ENCODE measurements around the gene CNTNAP3B. TPM values are rescaled to one million over a fixed set of nuclear protein-coding genes. Genes with fewer than 3 reads are reported as not detected.
"Not testable (repeated sequence)": the region's sequence is repeated elsewhere in the genome, so short reads cannot be mapped to it uniquely, and the experiment has no call there.

The CNTNAP3B gene
- total RNA-seq, 2 donors from 2014 or later = 30.2 to 94.8 TPM

DNA sequence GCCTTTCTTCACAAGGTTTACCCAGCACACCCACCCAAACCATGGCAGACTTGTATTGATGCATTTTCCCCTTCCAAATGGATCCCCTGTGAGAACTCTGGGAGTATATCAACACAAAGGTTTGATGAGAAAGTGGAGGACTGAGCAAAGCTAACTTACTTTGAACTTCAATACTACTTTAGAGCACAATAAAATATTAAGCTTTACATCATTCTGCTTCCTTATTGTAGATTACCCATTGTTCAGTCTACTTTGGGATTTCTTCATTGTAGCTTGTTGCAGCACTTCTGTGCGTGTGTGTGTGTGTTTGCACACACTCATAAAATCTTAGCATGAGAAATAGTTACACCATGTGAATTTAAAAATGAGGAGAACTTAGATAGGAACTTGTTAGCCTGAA, 75.4 kb downstream of the CNTNAP3B start:
- not testable (repeated sequence) for H3K36me3 ChIP-seq; DNase-seq (ENCODE audit: low spot score); ATAC-seq (ENCODE audit: insufficient number of reproducible peaks, low FRiP score, low read depth); H3K27ac ChIP-seq; H3K27me3 ChIP-seq (replicated peaks; ENCODE audit: insufficient read depth); H3K4me3 ChIP-seq; H3K4me1 ChIP-seq (ENCODE audit: control insufficient read depth in 1 of 2, low read depth in 2 of 2); H3K9me3 ChIP-seq

DNA sequence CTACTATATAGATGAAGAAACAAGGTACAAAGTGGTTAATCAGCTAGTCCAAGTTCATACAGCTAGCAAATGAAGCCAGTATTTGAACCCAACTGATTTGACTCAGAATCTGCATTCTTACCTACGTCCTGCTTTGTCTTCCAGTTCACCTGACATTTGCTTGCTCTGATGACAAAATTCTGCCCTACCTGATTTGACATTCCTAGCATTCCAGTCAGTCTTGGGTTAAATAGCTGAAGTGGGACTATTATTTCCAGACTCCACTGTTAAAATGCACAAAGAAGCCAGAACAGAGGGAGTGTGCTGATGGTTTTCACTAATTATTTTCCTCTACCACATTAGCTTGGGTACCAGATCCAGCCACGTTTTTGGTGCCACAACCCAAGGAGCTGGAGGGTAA, 78.5 kb downstream of the CNTNAP3B start:
- H3K9me3 ChIP-seq; H3K4me3 ChIP-seq; H3K36me3 ChIP-seq; H3K27me3 ChIP-seq (replicated peaks; ENCODE audit: insufficient read depth); H3K27ac ChIP-seq; H3K4me1 ChIP-seq (ENCODE audit: control insufficient read depth in 1 of 2, low read depth in 2 of 2); ATAC-seq (ENCODE audit: insufficient number of reproducible peaks, low FRiP score, low read depth); DNase-seq (ENCODE audit: low spot score): not testable (repeated sequence)

DNA sequence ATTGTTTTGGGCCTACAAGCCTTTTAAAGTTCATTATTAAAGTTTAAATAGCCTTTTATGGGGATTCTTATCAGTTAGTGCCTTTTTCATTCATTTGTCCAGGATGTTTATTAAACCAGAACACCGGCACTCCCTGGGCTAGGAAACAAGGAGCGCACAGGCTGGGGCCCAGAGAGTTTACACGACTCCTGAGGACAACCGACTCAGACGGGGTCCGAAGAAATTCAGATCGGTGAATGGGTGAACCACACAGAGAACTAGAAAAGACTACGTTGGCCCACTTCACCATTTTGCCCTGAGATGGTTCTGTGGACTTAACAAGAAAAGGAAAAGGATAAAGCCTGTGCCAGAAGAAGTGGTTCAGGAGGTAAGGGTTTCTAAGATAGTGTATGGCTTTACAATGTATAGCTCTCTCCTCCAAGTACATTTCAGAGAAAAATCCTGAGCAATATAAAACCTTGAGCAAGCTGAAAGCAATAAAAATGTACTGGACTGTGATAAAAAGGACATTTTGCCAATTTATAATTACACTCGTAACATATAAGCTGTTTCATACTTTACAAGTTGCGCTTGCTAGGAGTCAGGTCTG, 84.7 kb downstream of the CNTNAP3B start:
- H3K9me3 ChIP-seq; H3K4me1 ChIP-seq (ENCODE audit: control insufficient read depth in 1 of 2, low read depth in 2 of 2); ATAC-seq (ENCODE audit: insufficient number of reproducible peaks, low FRiP score, low read depth); H3K27ac ChIP-seq; H3K4me3 ChIP-seq; H3K27me3 ChIP-seq (replicated peaks; ENCODE audit: insufficient read depth); H3K36me3 ChIP-seq; DNase-seq (ENCODE audit: low spot score): not testable (repeated sequence)

DNA sequence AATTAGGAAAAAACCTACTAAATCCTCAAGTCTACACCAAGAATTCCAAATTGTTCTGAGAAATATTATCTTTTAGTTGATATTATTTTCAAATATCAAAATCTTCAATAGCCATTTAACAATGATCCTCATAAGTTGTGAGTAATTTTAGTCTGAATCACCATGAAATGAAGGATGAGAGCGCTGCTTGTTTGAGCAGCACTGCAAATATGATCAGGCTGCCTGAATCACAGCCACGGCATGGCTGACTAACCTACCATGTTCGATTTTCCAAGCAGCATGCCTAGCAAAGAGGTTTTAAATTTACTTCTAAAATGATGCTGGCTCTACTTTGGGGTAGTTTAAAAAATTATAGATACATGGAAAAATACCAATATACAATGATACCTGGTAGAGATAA, 95.7 kb downstream of the CNTNAP3B start:
- not testable (repeated sequence) for DNase-seq (ENCODE audit: low spot score); H3K4me3 ChIP-seq; H3K36me3 ChIP-seq; H3K27ac ChIP-seq; H3K27me3 ChIP-seq (replicated peaks; ENCODE audit: insufficient read depth); H3K4me1 ChIP-seq (ENCODE audit: control insufficient read depth in 1 of 2, low read depth in 2 of 2); H3K9me3 ChIP-seq; ATAC-seq (ENCODE audit: insufficient number of reproducible peaks, low FRiP score, low read depth)

DNA sequence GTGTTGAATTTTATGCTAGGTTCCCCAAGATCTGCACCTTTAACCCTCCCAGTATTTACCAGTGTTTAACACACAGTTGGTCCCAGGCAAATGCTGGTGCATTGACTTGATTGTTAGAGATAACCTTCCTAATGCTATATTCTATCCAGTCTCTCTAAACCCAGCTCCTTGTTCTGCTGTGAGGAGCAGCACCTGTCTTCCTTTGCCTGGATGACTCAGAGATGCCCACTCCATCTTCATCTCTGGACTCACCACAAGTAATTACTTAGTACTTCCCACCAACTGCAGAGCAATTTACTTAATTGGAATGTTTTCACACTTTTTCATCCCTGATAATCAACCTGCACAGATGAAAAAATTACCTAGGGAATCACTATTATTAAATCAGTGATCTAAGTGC, 108.6 kb downstream of the CNTNAP3B start:
- DNase-seq (ENCODE audit: low spot score); H3K27ac ChIP-seq; H3K36me3 ChIP-seq; H3K4me1 ChIP-seq (ENCODE audit: control insufficient read depth in 1 of 2, low read depth in 2 of 2); H3K9me3 ChIP-seq; ATAC-seq (ENCODE audit: insufficient number of reproducible peaks, low FRiP score, low read depth); H3K27me3 ChIP-seq (replicated peaks; ENCODE audit: insufficient read depth); H3K4me3 ChIP-seq: not testable (repeated sequence)

DNA sequence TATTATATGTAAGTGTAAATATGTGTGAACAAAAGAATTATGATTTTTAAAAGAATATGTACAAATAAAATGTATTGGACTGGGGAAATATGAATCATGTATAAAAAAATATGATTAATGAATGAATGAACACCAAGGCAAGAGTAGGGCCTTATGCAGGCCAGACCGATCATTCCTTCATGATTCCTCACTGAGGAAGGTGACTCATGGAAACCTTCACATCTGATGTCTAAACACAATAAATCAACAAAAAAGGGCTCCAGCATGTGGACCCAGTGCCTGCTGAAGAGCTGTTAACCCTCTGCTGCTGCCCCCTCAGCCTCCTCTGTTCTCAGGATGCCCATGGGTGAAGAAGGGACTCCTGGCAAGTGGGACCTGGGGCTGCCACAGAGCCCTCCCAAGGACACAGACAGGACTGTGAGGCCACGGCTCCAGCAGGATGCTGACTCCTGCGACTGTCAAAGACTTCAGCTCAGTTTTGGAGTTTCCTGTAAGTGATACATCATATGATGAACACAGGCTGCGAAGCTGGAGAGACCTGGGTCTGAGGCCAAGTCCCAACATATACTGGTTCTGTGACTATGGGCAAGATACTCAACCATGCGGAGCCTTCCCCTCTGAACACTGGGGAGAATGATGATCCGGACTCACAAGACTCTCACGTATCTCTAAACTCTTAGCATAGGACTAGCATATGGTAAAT, 110.9 kb downstream of the CNTNAP3B start:
- H3K36me3 ChIP-seq; H3K27me3 ChIP-seq (replicated peaks; ENCODE audit: insufficient read depth); H3K27ac ChIP-seq; H3K9me3 ChIP-seq; H3K4me1 ChIP-seq (ENCODE audit: control insufficient read depth in 1 of 2, low read depth in 2 of 2); H3K4me3 ChIP-seq; DNase-seq (ENCODE audit: low spot score): not testable (repeated sequence)
- ATAC-seq (ENCODE audit: insufficient number of reproducible peaks, low FRiP score, low read depth) = peak; percentile 74

DNA sequence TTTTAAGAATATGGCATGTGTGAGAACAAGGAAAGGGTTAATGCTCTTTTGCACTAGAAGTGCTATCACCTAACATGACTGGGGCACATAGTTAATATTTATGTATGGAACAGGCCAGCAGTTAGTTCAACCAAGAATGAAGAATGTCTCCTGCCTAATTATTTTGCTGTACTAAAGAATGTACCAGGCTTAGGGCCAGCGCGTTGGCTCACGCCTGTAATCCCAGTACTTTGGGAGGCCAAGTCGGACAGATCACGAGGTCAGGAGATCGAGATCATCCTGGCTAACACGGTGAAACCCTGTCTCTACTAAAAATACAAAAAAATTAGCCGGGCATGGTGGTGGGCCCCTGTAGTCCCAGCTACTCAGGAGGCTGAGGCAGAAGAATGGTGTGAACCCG, 114.9 kb downstream of the CNTNAP3B start:
- not testable (repeated sequence) for ATAC-seq (ENCODE audit: insufficient number of reproducible peaks, low FRiP score, low read depth); H3K4me1 ChIP-seq (ENCODE audit: control insufficient read depth in 1 of 2, low read depth in 2 of 2); H3K36me3 ChIP-seq; H3K4me3 ChIP-seq; H3K27ac ChIP-seq; H3K9me3 ChIP-seq; H3K27me3 ChIP-seq (replicated peaks; ENCODE audit: insufficient read depth); DNase-seq (ENCODE audit: low spot score)

DNA sequence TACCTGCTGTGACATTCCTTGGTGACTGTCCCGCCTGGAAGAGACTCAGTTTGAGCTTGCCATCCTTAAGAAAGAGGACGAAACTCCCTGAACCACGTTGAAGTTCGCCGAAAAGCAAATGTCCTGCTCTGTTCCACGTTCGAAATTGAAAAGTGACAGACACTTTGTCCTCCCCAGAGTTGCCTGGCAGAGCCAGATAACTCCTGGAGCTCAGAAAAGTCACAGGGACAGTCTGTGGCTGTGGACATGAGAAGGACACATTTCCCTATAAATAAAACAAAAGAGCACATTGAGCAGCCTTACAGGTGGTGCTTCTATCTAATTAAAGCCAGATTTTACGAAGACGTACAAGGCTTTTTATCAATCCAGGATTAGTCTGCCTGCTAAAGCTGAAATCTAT, 137.6 kb downstream of the CNTNAP3B start:
- H3K9me3 ChIP-seq; H3K36me3 ChIP-seq; H3K4me3 ChIP-seq; DNase-seq (ENCODE audit: low spot score); H3K27me3 ChIP-seq (replicated peaks; ENCODE audit: insufficient read depth); H3K4me1 ChIP-seq (ENCODE audit: control insufficient read depth in 1 of 2, low read depth in 2 of 2); ATAC-seq (ENCODE audit: insufficient number of reproducible peaks, low FRiP score, low read depth); H3K27ac ChIP-seq: not testable (repeated sequence)

DNA sequence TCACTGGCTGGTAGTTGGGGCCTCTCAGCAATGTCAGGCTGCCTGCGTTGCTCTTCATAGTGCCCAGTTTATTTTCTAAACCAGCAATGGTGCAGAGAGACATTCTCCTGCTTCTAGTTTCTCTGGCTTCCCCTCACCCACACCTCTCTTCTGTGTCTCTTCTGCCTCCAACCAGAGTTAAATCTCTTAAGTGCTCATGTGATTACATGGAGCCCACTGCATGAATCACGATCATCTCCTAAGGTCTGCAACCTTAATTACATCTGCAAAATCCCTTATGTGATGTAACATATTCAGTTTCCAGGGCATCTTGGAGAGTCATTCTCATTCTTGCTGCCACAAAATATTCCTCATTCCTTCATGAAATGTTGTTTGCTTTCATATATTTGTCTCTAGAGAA, 149.0 kb downstream of the CNTNAP3B start:
- not testable (repeated sequence) for H3K36me3 ChIP-seq; H3K27me3 ChIP-seq (replicated peaks; ENCODE audit: insufficient read depth); ATAC-seq (ENCODE audit: insufficient number of reproducible peaks, low FRiP score, low read depth); H3K9me3 ChIP-seq; DNase-seq (ENCODE audit: low spot score); H3K4me3 ChIP-seq; H3K27ac ChIP-seq; H3K4me1 ChIP-seq (ENCODE audit: control insufficient read depth in 1 of 2, low read depth in 2 of 2)

DNA sequence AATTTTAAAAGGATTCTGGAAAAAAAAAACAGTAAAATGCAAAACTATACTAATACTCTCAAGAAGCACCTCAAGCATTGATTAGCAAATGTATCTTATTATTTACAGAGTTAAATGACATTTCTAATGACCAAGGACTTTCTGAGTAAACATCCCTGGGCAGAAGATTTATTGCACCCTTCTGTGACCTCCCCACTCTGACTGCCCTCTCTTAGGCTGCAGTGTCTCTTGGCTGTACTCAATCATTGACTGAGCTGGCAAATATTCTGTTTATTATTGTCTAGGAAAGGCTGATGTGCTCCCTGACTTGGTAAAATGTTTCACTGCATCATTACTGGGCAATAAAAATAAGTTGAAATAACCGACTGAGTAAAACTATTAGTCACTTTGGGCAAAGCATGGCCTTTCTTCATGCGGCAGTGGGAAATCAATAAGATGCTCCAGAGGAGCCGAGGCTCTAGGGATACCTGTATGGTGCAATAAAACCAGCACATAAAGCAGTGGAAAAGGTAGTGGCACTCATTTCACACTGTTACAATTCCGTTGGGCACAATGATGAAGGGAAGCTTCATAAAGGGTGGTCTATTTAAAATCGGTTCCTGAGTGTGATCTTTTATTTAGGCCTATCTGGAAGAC, 151.1 kb downstream of the CNTNAP3B start:
- H3K9me3 ChIP-seq; ATAC-seq (ENCODE audit: insufficient number of reproducible peaks, low FRiP score, low read depth); DNase-seq (ENCODE audit: low spot score); H3K4me1 ChIP-seq (ENCODE audit: control insufficient read depth in 1 of 2, low read depth in 2 of 2); H3K4me3 ChIP-seq; H3K27ac ChIP-seq; H3K27me3 ChIP-seq (replicated peaks; ENCODE audit: insufficient read depth); H3K36me3 ChIP-seq: not testable (repeated sequence)

DNA sequence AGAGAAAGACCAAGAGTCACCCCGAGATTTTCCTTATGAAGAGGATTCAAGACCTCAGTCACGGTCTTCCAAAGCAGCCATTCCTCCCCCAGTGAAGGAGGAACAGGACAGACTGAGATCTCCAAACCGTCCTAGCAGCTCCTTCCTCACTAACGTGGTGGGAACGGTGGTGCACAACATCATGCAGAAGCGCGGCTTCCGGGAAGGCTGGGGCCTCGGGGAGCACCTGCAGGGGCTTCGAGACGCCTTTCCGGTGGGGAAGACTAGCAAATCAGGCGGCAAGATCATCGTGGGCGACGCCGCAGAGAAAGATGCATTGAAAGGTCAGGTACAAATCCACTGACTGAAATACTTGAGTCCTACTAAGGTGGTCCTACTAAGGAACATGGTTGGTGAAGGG, 154.3 kb downstream of the CNTNAP3B start:
- not testable (repeated sequence) for ATAC-seq (ENCODE audit: insufficient number of reproducible peaks, low FRiP score, low read depth); DNase-seq (ENCODE audit: low spot score); H3K9me3 ChIP-seq; H3K4me1 ChIP-seq (ENCODE audit: control insufficient read depth in 1 of 2, low read depth in 2 of 2); H3K4me3 ChIP-seq; H3K36me3 ChIP-seq; H3K27ac ChIP-seq; H3K27me3 ChIP-seq (replicated peaks; ENCODE audit: insufficient read depth)

DNA sequence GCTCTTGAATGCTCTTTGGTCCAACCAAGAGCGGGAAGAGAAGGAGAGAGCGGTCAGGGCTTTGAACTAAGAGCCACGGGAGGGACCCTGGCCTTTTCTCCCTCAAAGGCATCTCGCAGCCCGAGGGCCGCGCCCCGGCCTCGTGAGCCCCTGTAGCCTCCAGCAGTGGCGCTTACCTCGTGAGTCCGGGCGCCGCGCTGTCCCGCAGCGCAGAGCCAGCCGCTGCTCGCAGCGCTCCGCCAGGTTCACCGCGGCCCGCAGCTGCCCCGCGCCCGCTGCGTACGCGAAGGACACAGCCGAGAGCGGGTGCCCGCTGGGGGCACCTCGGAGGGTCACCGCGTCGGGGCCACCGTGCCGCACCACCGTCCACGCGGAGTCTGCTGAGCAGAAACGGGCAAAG, 176.2 kb downstream of the CNTNAP3B start:
- H3K27ac ChIP-seq; DNase-seq (ENCODE audit: low spot score); ATAC-seq (ENCODE audit: insufficient number of reproducible peaks, low FRiP score, low read depth); H3K36me3 ChIP-seq; H3K4me3 ChIP-seq; H3K9me3 ChIP-seq; H3K27me3 ChIP-seq (replicated peaks; ENCODE audit: insufficient read depth); H3K4me1 ChIP-seq (ENCODE audit: control insufficient read depth in 1 of 2, low read depth in 2 of 2): not testable (repeated sequence)
